ENCODE data around the gene CACNA2D2.

- TF ChIP-seq CTCF (IDR thresholded peaks at IDR 0.05), result no peak
- TF ChIP-seq POLR2A (IDR thresholded peaks at IDR 0.05), result no peak
Measured at GRCh38 chr3:50480471-50480870, 23.0 kb downstream of the CACNA2D2 start.

All from lower leg skin (tissue), 3 donors.